Esophagus muscularis mucosa (tissue), 4 donors: ENCODE results near the gene BDH1. TPM values are rescaled to one million over a fixed set of nuclear protein-coding genes. Genes with fewer than 3 reads are reported as not detected.

Source experiments
- DNase-seq: peaks from one replicate; pipeline ENCODE4 v3.0.0-alpha.2; 2017; ENCODE audit errors: extremely low spot score
- H3K27ac ChIP-seq, 4 donors: fragments of 200-600 bp; sonication (generic); replicated peaks in 1 of 4; 1 replicate in 3 of 4; 2 replicates in 1 of 4; pipeline ENCODE4 v1.5.1; 2016 to 2019; ENCODE audit warnings: mild to moderate bottlenecking in 1 of 4
- H3K27me3 ChIP-seq, 4 donors: fragments of 200-600 bp; sonication (generic); one replicate each; pipeline versions ENCODE4 v1.5.1 to v1.6.0; 2016 to 2019
- H3K36me3 ChIP-seq, 4 donors: fragments of 200-600 bp; sonication (generic); one replicate each; pipeline ENCODE4 v1.5.1; 2016 to 2019
- H3K4me1 ChIP-seq, 4 donors: fragments of 200-600 bp; sonication (generic); one replicate each; pipeline ENCODE4 v1.5.1; 2016 to 2019
- H3K4me3 ChIP-seq, 4 donors: fragments of 200-600 bp; sonication (generic); 1 replicate in 2 of 4; 2 replicates in 2 of 4; pipeline ENCODE4 v1.5.1; 2016 to 2019; ENCODE audit warnings: mild to moderate bottlenecking in 4 of 4, moderate library complexity in 1 of 4
- H3K9me3 ChIP-seq, 4 donors: fragments of 200-600 bp; sonication (generic); 1 replicate in 3 of 4; 2 replicates in 1 of 4; pipeline ENCODE4 v1.5.1; 2016 to 2019
- EP300 ChIP-seq: sonication (generic); formaldehyde crosslinking; IDR thresholded peaks from one replicate; pipeline ENCODE4 v1.6.1; 2017; ENCODE audit warnings: antibody characterized with exemption
- POLR2A ChIP-seq: fragments of 450-650 bp; IDR thresholded peaks from one replicate; pipeline ENCODE4 v1.6.1; 2017; ENCODE audit warnings: antibody characterized with exemption, moderate library complexity, mild to moderate bottlenecking, low read depth
- POLR2AphosphoS5 ChIP-seq, 2 donors: sonication (generic); formaldehyde crosslinking; IDR thresholded peaks; one replicate each; pipeline ENCODE4 v1.6.1; 2017; ENCODE audit warnings: antibody characterized with exemption in 2 of 2
- WGBS: methylation state at CpG from one replicate; pipeline ENCODE4 v1.1.5; 2018; 5-methylcytosine and 5-hydroxymethylcytosine counted together
- intact Hi-C: fragments of 100-400 bp; cut with DNase I; formaldehyde crosslinking; loops from one replicate; pipeline ENCODE4 v1.15.1; 2023
- total RNA-seq, 4 donors: library from RNA; depleted of rRNA; stranded (reverse); fragments of >200 nt; gene quantifications; one replicate each; pipeline versions ENCODE4 v1.1.0 to v1.2.1, GENCODE V29; 2016
- TF ChIP-seq, protein P1 (sequence below), 3 experiments: fragments of 200-600 bp in 2 of 3; fragments of 450-650 bp in 1 of 3; sonication (generic) in 2 of 3; IDR thresholded peaks; one replicate each; pipeline ENCODE4 v1.5.1; 2017 to 2019; ENCODE audit warnings: antibody characterized with exemption in 3 of 3, mild to moderate bottlenecking in 2 of 3, moderate library complexity in 1 of 3

The BDH1 gene
- total RNA-seq, 4 donors from 2014 or later, result 9.1 to 18.7 (median 14.6) TPM

DNA sequence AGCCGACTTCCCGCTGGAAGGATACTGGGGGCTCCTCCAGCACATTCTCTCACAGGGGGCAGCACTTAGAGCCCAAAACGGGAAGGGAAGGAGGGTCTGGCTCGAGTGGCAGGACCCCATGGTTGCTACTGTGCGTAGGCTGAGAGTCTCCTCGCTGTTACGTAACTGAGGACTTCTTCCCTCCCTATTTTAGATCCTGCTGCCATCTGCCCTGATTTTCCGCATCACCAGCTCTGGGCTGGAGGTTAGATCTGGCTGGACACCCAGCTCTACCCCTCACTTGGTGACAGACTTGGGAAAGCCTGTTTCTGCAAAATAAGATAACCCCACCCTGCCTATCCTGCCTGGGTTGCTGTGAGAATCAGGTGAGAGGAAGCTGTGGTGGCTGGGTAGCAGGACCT is 47.7 kb downstream of the BDH1 start:
- Histone ChIP-seq H3K4me3 (no peak overlapping the region), H3K9me3 (no peaks in the 10 kb centered on the region), H3K27ac (no peak overlapping the region), H3K27me3 (no peaks in the 10 kb centered on the region), H3K4me1 (peaks cover 7 to 16% (median 13%) of the 10 kb centered on the region in 4 donors), H3K36me3 (peaks cover 0 to 17% (median 5%) of the 10 kb centered on the region in 4 donors)
- 81% methylated on average over 8 of the region's 8 CpGs for WGBS
- intact Hi-C loops, result no loop called here
- DNase-seq, result no peak
- TF ChIP-seq, protein P1, sequence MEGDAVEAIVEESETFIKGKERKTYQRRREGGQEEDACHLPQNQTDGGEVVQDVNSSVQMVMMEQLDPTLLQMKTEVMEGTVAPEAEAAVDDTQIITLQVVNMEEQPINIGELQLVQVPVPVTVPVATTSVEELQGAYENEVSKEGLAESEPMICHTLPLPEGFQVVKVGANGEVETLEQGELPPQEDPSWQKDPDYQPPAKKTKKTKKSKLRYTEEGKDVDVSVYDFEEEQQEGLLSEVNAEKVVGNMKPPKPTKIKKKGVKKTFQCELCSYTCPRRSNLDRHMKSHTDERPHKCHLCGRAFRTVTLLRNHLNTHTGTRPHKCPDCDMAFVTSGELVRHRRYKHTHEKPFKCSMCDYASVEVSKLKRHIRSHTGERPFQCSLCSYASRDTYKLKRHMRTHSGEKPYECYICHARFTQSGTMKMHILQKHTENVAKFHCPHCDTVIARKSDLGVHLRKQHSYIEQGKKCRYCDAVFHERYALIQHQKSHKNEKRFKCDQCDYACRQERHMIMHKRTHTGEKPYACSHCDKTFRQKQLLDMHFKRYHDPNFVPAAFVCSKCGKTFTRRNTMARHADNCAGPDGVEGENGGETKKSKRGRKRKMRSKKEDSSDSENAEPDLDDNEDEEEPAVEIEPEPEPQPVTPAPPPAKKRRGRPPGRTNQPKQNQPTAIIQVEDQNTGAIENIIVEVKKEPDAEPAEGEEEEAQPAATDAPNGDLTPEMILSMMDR (IDR thresholded peaks at IDR 0.05), result no peak
- no peak for TF ChIP-seq EP300
- TF ChIP-seq POLR2AphosphoS5 (IDR thresholded peaks at IDR 0.05), result no peak
- TF ChIP-seq POLR2A, result no peak

- TF ChIP-seq EP300, result no peak
- TF ChIP-seq, protein P1 (IDR thresholded peaks at IDR 0.05), result no peak
- TF ChIP-seq POLR2AphosphoS5 (IDR thresholded peaks at IDR 0.05), result no peak
- no peak for TF ChIP-seq POLR2A
- H3K27me3 ChIP-seq, result no peaks in the 10 kb centered on the region
- no peaks in the 10 kb centered on the region for H3K9me3 ChIP-seq
- no peak overlapping the region for H3K27ac ChIP-seq
- 42% methylated on average over 4 of the region's 8 CpGs for WGBS
- peaks cover 0 to 12% (median 4%) of the 10 kb centered on the region in 4 donors for H3K36me3 ChIP-seq
- DNase-seq, result no peak
- no peak overlapping the region for H3K4me3 ChIP-seq
- intact Hi-C loops, result no loop called here
- H3K4me1 ChIP-seq, result peaks cover 7 to 16% (median 13%) of the 10 kb centered on the region in 4 donors
These were observed 48.2 kb downstream of the BDH1 start for GRCh38 chr3:197507541-197507940.

- Histone ChIP-seq H3K4me1 (peaks cover 7 to 16% (median 13%) of the 10 kb centered on the region in 4 donors), H3K9me3 (no peaks in the 10 kb centered on the region), H3K36me3 (peaks cover 0 to 8% (median 2%) of the 10 kb centered on the region in 4 donors), H3K27me3 (no peaks in the 10 kb centered on the region), H3K4me3 (no peak overlapping the region), H3K27ac (no peak overlapping the region)
- WGBS, result 90% methylated on average over 8 of the region's 8 CpGs
- no peak for DNase-seq
- intact Hi-C loops, result no loop called here
- no peak for TF ChIP-seq POLR2A
- no peak for TF ChIP-seq EP300
- TF ChIP-seq POLR2AphosphoS5 (IDR thresholded peaks at IDR 0.05), result no peak
These were observed 48.7 kb downstream of the BDH1 start for GRCh38 chr3:197507081-197507480.

DNA sequence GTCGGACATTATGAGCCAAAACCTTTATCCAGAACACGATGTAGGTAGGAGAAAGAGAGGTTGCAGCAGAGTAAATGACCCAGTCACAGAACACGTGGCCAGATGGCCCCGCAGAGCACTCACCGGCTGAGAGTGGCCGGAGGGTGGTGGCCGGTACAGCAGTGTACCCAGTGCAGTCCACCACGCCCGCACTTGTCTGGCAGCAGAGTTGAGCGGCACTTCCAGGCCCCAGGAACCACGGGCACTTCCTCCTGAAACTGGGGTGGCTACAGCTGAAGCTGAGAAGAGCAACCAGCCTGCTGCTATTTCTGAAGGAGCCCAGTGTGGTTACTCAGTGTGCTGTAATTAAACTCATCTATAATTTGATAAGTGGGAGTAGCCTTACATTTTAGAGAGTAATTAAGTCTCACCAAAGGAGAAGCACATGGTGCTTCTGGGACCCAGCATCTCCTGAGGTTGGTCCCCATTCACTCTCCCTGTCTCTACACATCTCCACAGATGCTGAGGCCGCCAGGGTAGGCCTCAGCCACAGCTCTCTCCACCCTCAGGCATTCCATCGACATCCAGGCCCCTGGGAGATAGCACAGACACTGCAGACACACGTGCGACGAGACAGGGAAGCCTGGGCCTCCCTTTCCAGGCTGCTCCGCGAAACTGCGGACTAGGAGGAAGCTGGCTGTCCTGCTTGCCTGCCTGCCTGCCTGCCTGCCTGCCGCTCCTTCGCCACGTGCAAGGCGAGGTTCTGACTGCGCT is 49.8 kb downstream of the BDH1 start:
- no peak for DNase-seq
- intact Hi-C loops, result no loop called here
- H3K27ac ChIP-seq, result no peak overlapping the region

DNA sequence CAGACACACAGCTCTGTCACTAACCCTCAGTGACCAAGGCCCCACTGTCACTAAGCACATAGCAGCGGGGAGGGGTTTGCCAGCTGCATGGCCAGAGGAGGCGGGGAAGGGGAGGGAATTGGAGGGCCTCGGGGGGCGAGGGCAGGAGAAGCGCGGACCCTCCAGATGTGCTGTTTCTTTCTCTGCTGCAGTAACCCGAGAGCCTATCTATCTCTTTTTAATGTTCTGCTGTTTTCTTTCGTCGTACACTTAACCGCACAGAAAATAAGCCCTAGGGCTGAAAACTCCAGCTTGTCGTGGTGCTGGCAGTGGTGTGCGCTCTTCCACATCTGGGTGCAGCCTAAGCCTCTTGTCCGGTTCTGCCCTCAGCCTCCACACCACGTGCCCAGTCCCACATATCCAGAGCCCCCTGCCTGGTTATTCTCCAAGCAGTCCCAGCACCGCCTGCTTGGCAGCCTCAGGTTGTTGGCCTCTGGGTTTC is 51.1 kb downstream of the BDH1 start:
- peaks cover 3 to 9% (median 6%) of the 10 kb centered on the region in 4 donors for H3K4me1 ChIP-seq
- WGBS, result 62% methylated on average over 15 of the region's 15 CpGs
- no peak for TF ChIP-seq EP300
- TF ChIP-seq, protein P1 (IDR thresholded peaks at IDR 0.05), result no peak
- TF ChIP-seq POLR2A, result no peak
- TF ChIP-seq POLR2AphosphoS5 (IDR thresholded peaks at IDR 0.05), result no peak
- intact Hi-C loops, result no loop called here
- no peaks in the 10 kb centered on the region for H3K36me3 ChIP-seq
- H3K4me3 ChIP-seq, result no peak overlapping the region
- no peak for DNase-seq
- no peak overlapping the region for H3K27ac ChIP-seq
- H3K9me3 ChIP-seq, result no peaks in the 10 kb centered on the region
- H3K27me3 ChIP-seq, result no peaks in the 10 kb centered on the region

More for the DNA sequence above, 49.8 kb downstream of the BDH1 start:
- no peaks in the 10 kb centered on the region for H3K36me3 ChIP-seq
- WGBS, result 85% methylated on average over 24 of the region's 24 CpGs
- no peaks in the 10 kb centered on the region for H3K9me3 ChIP-seq
- H3K4me3 ChIP-seq, result no peak overlapping the region
- TF ChIP-seq POLR2AphosphoS5 (IDR thresholded peaks at IDR 0.05) (no peak), EP300 (no peak), POLR2A (no peak)
- TF ChIP-seq, protein P1 (IDR thresholded peaks at IDR 0.05), result no peak
- H3K27me3 ChIP-seq, result no peaks in the 10 kb centered on the region
- peaks cover 7 to 16% (median 13%) of the 10 kb centered on the region in 4 donors for H3K4me1 ChIP-seq
